Gastrocnemius medialis (tissue), 4 donors: Measurements from ENCODE around the gene TBL3.

Source experiments
- POLR2A ChIP-seq, 2 donors: fragments of 450-650 bp; IDR thresholded peaks; one replicate each; pipeline ENCODE4 v1.6.1; 2017; ENCODE audit warnings: antibody characterized with exemption in 2 of 2, mild to moderate bottlenecking in 2 of 2, moderate library complexity in 2 of 2
- TF ChIP-seq, protein P1 (sequence below), 5 experiments: fragments of 450-650 bp in 3 of 5; fragments of 200-600 bp in 2 of 5; sonication (generic) in 2 of 5; IDR thresholded peaks in 4 of 5; conservative IDR thresholded peaks in 1 of 5; 1 replicate in 4 of 5; 2 replicates in 1 of 5; pipeline ENCODE4 v1.5.1; 2016 to 2019; ENCODE audit warnings: antibody characterized with exemption in 5 of 5, mild to moderate bottlenecking in 3 of 5, moderate library complexity in 3 of 5

GRCh38 chr16:2019518-2019920, 47.7 kb downstream of the TBL3 start, which contains the start of gene NPW:
- TF ChIP-seq, protein P1, sequence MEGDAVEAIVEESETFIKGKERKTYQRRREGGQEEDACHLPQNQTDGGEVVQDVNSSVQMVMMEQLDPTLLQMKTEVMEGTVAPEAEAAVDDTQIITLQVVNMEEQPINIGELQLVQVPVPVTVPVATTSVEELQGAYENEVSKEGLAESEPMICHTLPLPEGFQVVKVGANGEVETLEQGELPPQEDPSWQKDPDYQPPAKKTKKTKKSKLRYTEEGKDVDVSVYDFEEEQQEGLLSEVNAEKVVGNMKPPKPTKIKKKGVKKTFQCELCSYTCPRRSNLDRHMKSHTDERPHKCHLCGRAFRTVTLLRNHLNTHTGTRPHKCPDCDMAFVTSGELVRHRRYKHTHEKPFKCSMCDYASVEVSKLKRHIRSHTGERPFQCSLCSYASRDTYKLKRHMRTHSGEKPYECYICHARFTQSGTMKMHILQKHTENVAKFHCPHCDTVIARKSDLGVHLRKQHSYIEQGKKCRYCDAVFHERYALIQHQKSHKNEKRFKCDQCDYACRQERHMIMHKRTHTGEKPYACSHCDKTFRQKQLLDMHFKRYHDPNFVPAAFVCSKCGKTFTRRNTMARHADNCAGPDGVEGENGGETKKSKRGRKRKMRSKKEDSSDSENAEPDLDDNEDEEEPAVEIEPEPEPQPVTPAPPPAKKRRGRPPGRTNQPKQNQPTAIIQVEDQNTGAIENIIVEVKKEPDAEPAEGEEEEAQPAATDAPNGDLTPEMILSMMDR (IDR thresholded peaks at IDR 0.05 in 4 of 5, conservative IDR thresholded peaks at IDR 0.05 in 1 of 5) = no peak
- TF ChIP-seq POLR2A (IDR thresholded peaks at IDR 0.05) = no peak
